ENCODE measurements around the gene L3MBTL4.

The L3MBTL4 gene

GRCh38 chr18:6255116-6255705 is 159.5 kb downstream of the L3MBTL4 start:
- Mint-ChIP-seq H3K36me3 (ENCODE audit: low read depth) (no peaks in the 10 kb centered on the region), H3K27me3 (ENCODE audit: low read depth) (peaks cover 5% of the 10 kb centered on the region), H3K9me3 (peaks cover 24% of the 10 kb centered on the region), H3K27ac (no peak overlapping the region), H3K4me1 (ENCODE audit: low read depth) (no peaks in the 10 kb centered on the region), H3K4me3 (no peak overlapping the region)
- DNase-seq (ENCODE audit: low spot score) = no peak

GRCh38 chr18:6254456-6254855 is 160.3 kb downstream of the L3MBTL4 start:
- Mint-ChIP-seq H3K27ac (no peak overlapping the region), H3K9me3 (peaks cover 17% of the 10 kb centered on the region), H3K4me1 (ENCODE audit: low read depth) (no peaks in the 10 kb centered on the region), H3K4me3 (no peak overlapping the region), H3K36me3 (ENCODE audit: low read depth) (no peaks in the 10 kb centered on the region), H3K27me3 (ENCODE audit: low read depth) (peaks cover 5% of the 10 kb centered on the region)
- DNase-seq (ENCODE audit: low spot score) = no peak

GRCh38 chr18:6251084-6251483 is 163.6 kb downstream of the L3MBTL4 start:
- Mint-ChIP-seq H3K27me3 (ENCODE audit: low read depth) (peaks cover 4% of the 10 kb centered on the region), H3K9me3 (no peaks in the 10 kb centered on the region), H3K4me1 (ENCODE audit: low read depth) (peaks cover 3% of the 10 kb centered on the region), H3K27ac (no peak overlapping the region), H3K4me3 (no peak overlapping the region), H3K36me3 (ENCODE audit: low read depth) (no peaks in the 10 kb centered on the region)
- DNase-seq (ENCODE audit: low spot score) = no peak

- H3K4me1 Mint-ChIP-seq (ENCODE audit: low read depth) = peaks cover 3% of the 10 kb centered on the region
- no peaks in the 10 kb centered on the region for H3K9me3 Mint-ChIP-seq
- H3K27ac Mint-ChIP-seq = no peak overlapping the region
- H3K27me3 Mint-ChIP-seq (ENCODE audit: low read depth) = peaks cover 2% of the 10 kb centered on the region
- H3K36me3 Mint-ChIP-seq (ENCODE audit: low read depth) = no peaks in the 10 kb centered on the region
- no peak for DNase-seq (ENCODE audit: low spot score)
- H3K4me3 Mint-ChIP-seq = no peak overlapping the region
These were observed 164.9 kb downstream of the L3MBTL4 start for GRCh38 chr18:6249788-6250187.

- Mint-ChIP-seq H3K4me1 (ENCODE audit: low read depth) (peaks cover 3% of the 10 kb centered on the region), H3K9me3 (no peaks in the 10 kb centered on the region), H3K27ac (no peak overlapping the region), H3K4me3 (no peak overlapping the region), H3K27me3 (ENCODE audit: low read depth) (no peaks in the 10 kb centered on the region), H3K36me3 (ENCODE audit: low read depth) (no peaks in the 10 kb centered on the region)
- no peak for DNase-seq (ENCODE audit: low spot score)
These were observed 165.5 kb downstream of the L3MBTL4 start for GRCh38 chr18:6249170-6249569.

GRCh38 chr18:6248017-6248416 is 166.7 kb downstream of the L3MBTL4 start:
- Mint-ChIP-seq H3K36me3 (ENCODE audit: low read depth) (no peaks in the 10 kb centered on the region), H3K27ac (no peak overlapping the region), H3K9me3 (no peaks in the 10 kb centered on the region), H3K4me3 (no peak overlapping the region), H3K27me3 (ENCODE audit: low read depth) (no peaks in the 10 kb centered on the region), H3K4me1 (ENCODE audit: low read depth) (peaks cover 3% of the 10 kb centered on the region)
- no peak for DNase-seq (ENCODE audit: low spot score)

GRCh38 chr18:6242004-6242403 is 172.7 kb downstream of the L3MBTL4 start:
- no peaks in the 10 kb centered on the region for H3K27me3 Mint-ChIP-seq (ENCODE audit: low read depth)
- H3K4me1 Mint-ChIP-seq (ENCODE audit: low read depth) = no peaks in the 10 kb centered on the region
- no peak for DNase-seq (ENCODE audit: low spot score)
- no peak overlapping the region for H3K27ac Mint-ChIP-seq
- no peak overlapping the region for H3K4me3 Mint-ChIP-seq
- H3K9me3 Mint-ChIP-seq = no peaks in the 10 kb centered on the region
- H3K36me3 Mint-ChIP-seq (ENCODE audit: low read depth) = no peaks in the 10 kb centered on the region

GRCh38 chr18:6239716-6240115 is 175.0 kb downstream of the L3MBTL4 start:
- no peaks in the 10 kb centered on the region for H3K27me3 Mint-ChIP-seq (ENCODE audit: low read depth)
- H3K4me3 Mint-ChIP-seq = no peak overlapping the region
- no peaks in the 10 kb centered on the region for H3K4me1 Mint-ChIP-seq (ENCODE audit: low read depth)
- H3K9me3 Mint-ChIP-seq = no peaks in the 10 kb centered on the region
- no peak overlapping the region for H3K27ac Mint-ChIP-seq
- DNase-seq (ENCODE audit: low spot score) = no peak
- H3K36me3 Mint-ChIP-seq (ENCODE audit: low read depth) = no peaks in the 10 kb centered on the region

GRCh38 chr18:6236258-6236657 is 178.5 kb downstream of the L3MBTL4 start:
- no peaks in the 10 kb centered on the region for H3K4me1 Mint-ChIP-seq (ENCODE audit: low read depth)
- H3K36me3 Mint-ChIP-seq (ENCODE audit: low read depth) = no peaks in the 10 kb centered on the region
- no peaks in the 10 kb centered on the region for H3K27me3 Mint-ChIP-seq (ENCODE audit: low read depth)
- no peak overlapping the region for H3K4me3 Mint-ChIP-seq
- no peaks in the 10 kb centered on the region for H3K9me3 Mint-ChIP-seq
- no peak overlapping the region for H3K27ac Mint-ChIP-seq
- no peak for DNase-seq (ENCODE audit: low spot score)

GRCh38 chr18:6222271-6222670 is 192.4 kb downstream of the L3MBTL4 start:
- H3K9me3 Mint-ChIP-seq = peaks cover 8% of the 10 kb centered on the region
- H3K27me3 Mint-ChIP-seq (ENCODE audit: low read depth) = no peaks in the 10 kb centered on the region
- no peaks in the 10 kb centered on the region for H3K4me1 Mint-ChIP-seq (ENCODE audit: low read depth)
- no peak for DNase-seq (ENCODE audit: low spot score)
- H3K4me3 Mint-ChIP-seq = no peak overlapping the region
- no peaks in the 10 kb centered on the region for H3K36me3 Mint-ChIP-seq (ENCODE audit: low read depth)
- no peak overlapping the region for H3K27ac Mint-ChIP-seq

GRCh38 chr18:6221602-6222014 is 193.1 kb downstream of the L3MBTL4 start:
- Mint-ChIP-seq H3K4me1 (ENCODE audit: low read depth) (no peaks in the 10 kb centered on the region), H3K4me3 (no peak overlapping the region), H3K27ac (no peak overlapping the region), H3K27me3 (ENCODE audit: low read depth) (no peaks in the 10 kb centered on the region), H3K9me3 (peaks cover 8% of the 10 kb centered on the region), H3K36me3 (ENCODE audit: low read depth) (no peaks in the 10 kb centered on the region)
- no peak for DNase-seq (ENCODE audit: low spot score)

GRCh38 chr18:6220129-6220528 is 194.6 kb downstream of the L3MBTL4 start:
- no peak for DNase-seq (ENCODE audit: low spot score)
- H3K4me3 Mint-ChIP-seq = no peak overlapping the region
- H3K27me3 Mint-ChIP-seq (ENCODE audit: low read depth) = no peaks in the 10 kb centered on the region
- H3K4me1 Mint-ChIP-seq (ENCODE audit: low read depth) = no peaks in the 10 kb centered on the region
- H3K27ac Mint-ChIP-seq = no peak overlapping the region
- H3K36me3 Mint-ChIP-seq (ENCODE audit: low read depth) = no peaks in the 10 kb centered on the region
- H3K9me3 Mint-ChIP-seq = peaks cover 7% of the 10 kb centered on the region

- no peak for DNase-seq (ENCODE audit: low spot score)
- Mint-ChIP-seq H3K4me1 (ENCODE audit: low read depth) (no peaks in the 10 kb centered on the region), H3K27me3 (ENCODE audit: low read depth) (no peaks in the 10 kb centered on the region), H3K4me3 (no peak overlapping the region), H3K36me3 (ENCODE audit: low read depth) (no peaks in the 10 kb centered on the region), H3K9me3 (no peaks in the 10 kb centered on the region), H3K27ac (no peak overlapping the region)
These were observed 195.5 kb downstream of the L3MBTL4 start for GRCh38 chr18:6219116-6219717.

GRCh38 chr18:6215888-6216287 is 198.8 kb downstream of the L3MBTL4 start:
- H3K4me1 Mint-ChIP-seq (ENCODE audit: low read depth) = no peaks in the 10 kb centered on the region
- H3K9me3 Mint-ChIP-seq = no peaks in the 10 kb centered on the region
- no peaks in the 10 kb centered on the region for H3K27me3 Mint-ChIP-seq (ENCODE audit: low read depth)
- DNase-seq (ENCODE audit: low spot score) = no peak
- H3K36me3 Mint-ChIP-seq (ENCODE audit: low read depth) = no peaks in the 10 kb centered on the region
- no peak overlapping the region for H3K27ac Mint-ChIP-seq
- no peak overlapping the region for H3K4me3 Mint-ChIP-seq

- H3K4me3 Mint-ChIP-seq = no peak overlapping the region
- H3K9me3 Mint-ChIP-seq = no peaks in the 10 kb centered on the region
- no peaks in the 10 kb centered on the region for H3K27me3 Mint-ChIP-seq (ENCODE audit: low read depth)
- no peak overlapping the region for H3K27ac Mint-ChIP-seq
- H3K36me3 Mint-ChIP-seq (ENCODE audit: low read depth) = no peaks in the 10 kb centered on the region
- no peak for DNase-seq (ENCODE audit: low spot score)
- no peaks in the 10 kb centered on the region for H3K4me1 Mint-ChIP-seq (ENCODE audit: low read depth)
These were observed 203.6 kb downstream of the L3MBTL4 start for GRCh38 chr18:6211174-6211504.
